Effector CD8-positive, alpha-beta T cell (primary cell): ENCODE measurements around the gene DTL.

Source experiments
- DNase-seq: peaks from one replicate; lab custom pipeline; 2025; lab: John Stamatoyannopoulos, UW

Gene DTL

GRCh38 chr1:212132025-212132424 is 96.5 kb downstream of the DTL start:
- no peak for DNase-seq

DNA sequence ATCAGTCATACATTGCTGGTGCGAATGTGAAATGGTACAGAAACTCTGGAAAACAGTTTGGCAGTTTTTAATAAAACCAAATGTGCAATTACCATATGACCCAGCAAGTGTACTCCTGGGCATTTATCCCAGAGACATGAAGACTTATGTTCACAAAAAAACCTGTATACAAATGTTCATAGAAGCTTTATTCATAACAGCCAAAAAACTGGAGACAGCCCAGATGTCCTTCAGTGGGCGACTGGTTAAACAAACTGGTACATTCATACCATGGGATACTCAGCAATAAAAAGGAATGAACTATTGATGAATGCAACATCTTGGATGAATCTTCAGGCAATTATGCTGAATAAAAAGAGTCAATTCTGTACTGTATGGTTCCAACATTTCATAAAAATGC is 97.8 kb downstream of the DTL start:
- DNase-seq = no peak

DNA sequence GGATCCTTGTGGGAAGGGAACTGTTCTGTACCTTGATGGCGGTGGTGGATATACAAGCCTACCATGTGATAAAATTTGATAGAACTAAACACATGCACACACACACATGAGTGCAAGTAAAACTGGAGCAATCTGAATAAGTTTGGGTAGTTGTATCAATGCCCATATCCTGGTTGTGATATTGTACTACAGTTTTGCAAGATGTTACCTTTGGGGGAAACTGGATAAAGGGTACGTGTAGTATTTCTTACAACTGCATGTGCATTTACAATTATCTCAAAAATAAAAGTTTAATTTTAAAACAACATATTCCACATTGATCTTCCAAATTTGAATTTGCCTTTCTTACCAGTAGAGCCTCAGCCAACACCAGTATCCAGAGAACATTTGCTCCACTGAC is 99.6 kb downstream of the DTL start:
- no peak for DNase-seq

GRCh38 chr1:212137854-212138253 is 102.3 kb downstream of the DTL start:
- no peak for DNase-seq

GRCh38 chr1:212138457-212138856 is 102.9 kb downstream of the DTL start:
- DNase-seq = no peak

- no peak for DNase-seq
Observed at GRCh38 chr1:212139526-212140135, 104.1 kb downstream of the DTL start.

GRCh38 chr1:212141404-212141803 is 105.9 kb downstream of the DTL start:
- no peak for DNase-seq

DNA sequence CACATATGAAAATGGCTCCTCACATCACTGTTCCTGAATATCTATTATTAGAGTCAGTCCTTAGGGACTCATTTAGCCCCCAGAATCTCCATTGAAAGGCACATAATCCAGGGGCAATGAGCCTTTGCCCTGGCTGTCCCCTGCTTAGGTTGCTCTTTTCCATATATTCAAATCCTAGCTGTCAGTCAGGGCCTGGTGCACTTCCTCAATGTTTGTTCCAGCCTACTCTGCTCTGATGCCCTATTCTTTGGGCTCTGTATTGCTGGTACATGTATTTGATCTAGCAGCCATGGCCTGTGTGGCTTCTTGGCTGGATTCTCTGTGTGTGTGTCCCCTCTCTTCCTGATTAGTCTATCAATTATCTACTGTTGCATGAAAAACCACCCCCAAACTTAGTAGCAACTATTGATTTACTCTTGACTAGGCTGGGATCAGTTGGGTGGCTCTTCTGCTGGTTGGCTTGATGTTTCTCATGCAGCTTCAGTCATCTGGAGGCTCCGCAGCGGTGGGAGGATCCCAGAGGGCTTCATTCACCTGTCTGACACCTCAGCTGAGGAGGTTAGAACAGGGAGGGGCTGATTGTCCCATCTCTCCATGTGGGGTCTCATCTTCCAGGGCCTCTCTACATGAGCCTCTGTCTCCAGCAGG is 107.5 kb downstream of the DTL start:
- no peak for DNase-seq

GRCh38 chr1:212147581-212148033 is 112.1 kb downstream of the DTL start:
- DNase-seq = no peak

GRCh38 chr1:212149566-212149965 is 114.0 kb downstream of the DTL start:
- no peak for DNase-seq

DNA sequence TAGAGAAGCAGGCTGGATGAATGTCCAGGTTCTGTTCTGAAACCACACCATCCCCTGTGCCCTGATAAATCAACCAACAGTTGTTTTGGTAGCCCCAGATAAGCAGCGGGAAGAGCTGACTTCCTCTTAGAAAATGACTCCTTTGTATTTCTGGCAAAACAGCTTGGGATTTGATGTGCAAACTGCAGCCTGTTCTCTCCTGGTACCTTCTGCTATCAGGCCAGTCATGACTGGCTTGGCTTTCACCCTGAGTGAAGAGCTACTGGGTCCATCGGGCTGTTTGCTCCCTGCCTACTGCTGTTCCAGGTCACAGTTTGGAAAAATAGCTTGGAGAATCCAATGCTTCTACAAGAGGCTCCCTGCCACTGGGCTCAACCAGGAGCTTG is 116.8 kb downstream of the DTL start:
- no peak for DNase-seq

DNA sequence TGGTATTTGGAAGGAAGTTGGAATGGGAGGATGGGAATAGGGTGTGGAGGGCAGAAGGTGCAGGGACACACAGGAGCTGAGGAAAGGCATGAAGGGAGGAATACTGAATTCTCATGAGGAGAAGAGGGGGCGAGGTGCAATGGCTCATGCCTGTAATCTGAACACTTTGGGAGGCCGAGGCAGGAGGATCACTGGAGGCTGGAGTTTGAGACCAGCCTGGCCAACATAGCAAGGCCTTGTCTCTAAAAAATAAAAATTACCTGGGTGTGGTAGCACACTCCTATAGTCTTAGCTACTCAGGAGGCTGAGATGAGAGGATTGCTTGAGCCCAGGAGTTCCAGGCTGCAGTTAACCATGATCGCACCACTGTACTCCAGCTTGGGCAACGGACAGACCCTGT is 117.3 kb downstream of the DTL start:
- DNase-seq = no peak

DNA sequence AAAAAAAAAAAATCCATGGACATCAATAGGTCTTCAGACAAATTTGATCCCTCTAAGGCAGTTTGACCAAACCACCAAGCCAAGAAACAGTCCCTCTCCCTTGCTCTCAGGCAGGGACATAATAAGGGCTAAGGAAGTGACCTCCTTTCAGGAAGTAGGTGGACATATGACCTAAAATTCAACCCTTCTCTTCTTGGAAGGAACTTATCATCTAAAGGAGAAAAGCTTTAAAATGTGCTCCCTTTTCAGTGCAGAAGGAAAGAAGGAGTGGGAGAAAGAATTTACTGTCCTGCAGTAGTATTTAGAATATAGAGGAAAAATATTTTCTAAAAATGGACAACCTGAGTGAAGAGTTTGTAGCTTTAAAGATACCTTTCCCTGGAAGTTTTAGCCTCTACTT is 118.1 kb downstream of the DTL start:
- no peak for DNase-seq
